ENCODE results near the gene TMEM45B.

Gene TMEM45B

GRCh38 chr11:129895126-129896041 lies 79.7 kb downstream of the TMEM45B start, which contains the start of gene NFRKB:
Gene NFRKB (minus strand): TSS chr11:129895578. CDS start chr11:129892849, 2,729 bp downstream.
- TF ChIP-seq ZBTB7A (IDR thresholded peaks at IDR 0.05; ENCODE audit: low read depth) (peak; percentile 80), TAF1 (IDR thresholded peaks at IDR 0.05; ENCODE audit: low read depth) (peak; percentile 70; the same call in 1 of the 2 replicates), EP300 (IDR thresholded peaks at IDR 0.05; ENCODE audit: borderline replicate concordance) (no peak), NFIC (IDR thresholded peaks at IDR 0.05) (no peak)
- TF ChIP-seq, protein P1, sequence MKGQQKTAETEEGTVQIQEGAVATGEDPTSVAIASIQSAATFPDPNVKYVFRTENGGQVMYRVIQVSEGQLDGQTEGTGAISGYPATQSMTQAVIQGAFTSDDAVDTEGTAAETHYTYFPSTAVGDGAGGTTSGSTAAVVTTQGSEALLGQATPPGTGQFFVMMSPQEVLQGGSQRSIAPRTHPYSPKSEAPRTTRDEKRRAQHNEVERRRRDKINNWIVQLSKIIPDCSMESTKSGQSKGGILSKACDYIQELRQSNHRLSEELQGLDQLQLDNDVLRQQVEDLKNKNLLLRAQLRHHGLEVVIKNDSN (IDR thresholded peaks at IDR 0.05) = no peak

DNA sequence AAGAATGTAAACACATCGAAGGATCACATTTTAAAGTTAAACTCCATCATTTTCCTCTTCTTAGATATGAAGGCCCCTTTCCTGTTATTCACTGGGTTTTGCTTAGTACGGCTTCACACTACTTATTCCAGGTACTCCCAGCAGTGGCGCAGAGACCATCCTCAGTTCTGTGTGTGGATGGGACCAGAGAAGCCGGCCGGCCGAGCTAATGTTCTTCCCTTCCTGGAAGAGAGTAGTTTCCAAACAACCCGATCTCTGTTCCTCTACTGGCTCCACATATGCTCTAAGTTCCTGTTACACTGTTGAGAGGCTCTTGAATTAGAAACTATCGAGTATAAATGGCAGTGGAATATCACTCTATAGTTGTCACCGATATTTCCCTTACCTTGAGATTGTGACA lies 80.4 kb downstream of the TMEM45B start:
- no peak for TF ChIP-seq EGR1 (IDR thresholded peaks at IDR 0.05)
- TF ChIP-seq, protein P2, sequence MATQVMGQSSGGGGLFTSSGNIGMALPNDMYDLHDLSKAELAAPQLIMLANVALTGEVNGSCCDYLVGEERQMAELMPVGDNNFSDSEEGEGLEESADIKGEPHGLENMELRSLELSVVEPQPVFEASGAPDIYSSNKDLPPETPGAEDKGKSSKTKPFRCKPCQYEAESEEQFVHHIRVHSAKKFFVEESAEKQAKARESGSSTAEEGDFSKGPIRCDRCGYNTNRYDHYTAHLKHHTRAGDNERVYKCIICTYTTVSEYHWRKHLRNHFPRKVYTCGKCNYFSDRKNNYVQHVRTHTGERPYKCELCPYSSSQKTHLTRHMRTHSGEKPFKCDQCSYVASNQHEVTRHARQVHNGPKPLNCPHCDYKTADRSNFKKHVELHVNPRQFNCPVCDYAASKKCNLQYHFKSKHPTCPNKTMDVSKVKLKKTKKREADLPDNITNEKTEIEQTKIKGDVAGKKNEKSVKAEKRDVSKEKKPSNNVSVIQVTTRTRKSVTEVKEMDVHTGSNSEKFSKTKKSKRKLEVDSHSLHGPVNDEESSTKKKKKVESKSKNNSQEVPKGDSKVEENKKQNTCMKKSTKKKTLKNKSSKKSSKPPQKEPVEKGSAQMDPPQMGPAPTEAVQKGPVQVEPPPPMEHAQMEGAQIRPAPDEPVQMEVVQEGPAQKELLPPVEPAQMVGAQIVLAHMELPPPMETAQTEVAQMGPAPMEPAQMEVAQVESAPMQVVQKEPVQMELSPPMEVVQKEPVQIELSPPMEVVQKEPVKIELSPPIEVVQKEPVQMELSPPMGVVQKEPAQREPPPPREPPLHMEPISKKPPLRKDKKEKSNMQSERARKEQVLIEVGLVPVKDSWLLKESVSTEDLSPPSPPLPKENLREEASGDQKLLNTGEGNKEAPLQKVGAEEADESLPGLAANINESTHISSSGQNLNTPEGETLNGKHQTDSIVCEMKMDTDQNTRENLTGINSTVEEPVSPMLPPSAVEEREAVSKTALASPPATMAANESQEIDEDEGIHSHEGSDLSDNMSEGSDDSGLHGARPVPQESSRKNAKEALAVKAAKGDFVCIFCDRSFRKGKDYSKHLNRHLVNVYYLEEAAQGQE (IDR thresholded peaks at IDR 0.05; ENCODE audit: low read depth) = no peak
- no peak for TF ChIP-seq EP300 (IDR thresholded peaks at IDR 0.05; ENCODE audit: borderline replicate concordance)
- TF ChIP-seq CREB1 (IDR thresholded peaks at IDR 0.05; ENCODE audit: low read depth) = no peak
- no peak for TF ChIP-seq NFIC (IDR thresholded peaks at IDR 0.05)
- TF ChIP-seq TAF1 (IDR thresholded peaks at IDR 0.05; ENCODE audit: low read depth) = no peak
- no peak for TF ChIP-seq ZBTB7A (IDR thresholded peaks at IDR 0.05; ENCODE audit: low read depth)
- TF ChIP-seq, protein P3, sequence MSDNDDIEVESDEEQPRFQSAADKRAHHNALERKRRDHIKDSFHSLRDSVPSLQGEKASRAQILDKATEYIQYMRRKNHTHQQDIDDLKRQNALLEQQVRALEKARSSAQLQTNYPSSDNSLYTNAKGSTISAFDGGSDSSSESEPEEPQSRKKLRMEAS (IDR thresholded peaks at IDR 0.05) = no peak

DNA sequence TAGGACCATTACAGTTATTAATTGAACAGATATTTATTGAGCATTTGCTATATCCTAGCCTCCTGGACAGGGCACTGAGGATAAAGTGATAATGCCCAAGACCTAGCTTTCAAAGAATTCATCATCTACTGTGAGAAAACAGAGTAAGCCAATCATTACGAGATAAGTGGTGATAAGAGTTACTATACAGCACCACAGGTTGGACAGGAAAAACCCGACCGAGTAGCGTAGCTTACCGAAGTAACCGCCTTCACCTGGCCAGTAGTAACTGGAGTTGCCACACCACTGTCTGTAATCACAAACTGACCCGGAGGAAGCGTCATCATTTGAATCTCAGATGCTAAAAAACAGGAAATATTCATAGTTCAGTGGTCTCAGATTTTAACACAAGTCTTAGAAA lies 89.8 kb downstream of the TMEM45B start:
- TF ChIP-seq, protein P3 (IDR thresholded peaks at IDR 0.05) = no peak
- no peak for TF ChIP-seq FOXM1 (IDR thresholded peaks at IDR 0.05; ENCODE audit: borderline replicate concordance, low read depth)
- no peak for TF ChIP-seq TCF12 (IDR thresholded peaks at IDR 0.05; ENCODE audit: low read depth)
- no peak for TF ChIP-seq CEBPB (IDR thresholded peaks at IDR 0.05)
- no peak for TF ChIP-seq TAF1 (IDR thresholded peaks at IDR 0.05; ENCODE audit: low read depth)
- no peak for TF ChIP-seq ZBTB7A (IDR thresholded peaks at IDR 0.05; ENCODE audit: low read depth)
- TF ChIP-seq EP300 (IDR thresholded peaks at IDR 0.05; ENCODE audit: borderline replicate concordance) = no peak
- no peak for TF ChIP-seq TEAD4 (IDR thresholded peaks at IDR 0.05)
- TF ChIP-seq NFIC (IDR thresholded peaks at IDR 0.05) = no peak
- TF ChIP-seq CREB1 (IDR thresholded peaks at IDR 0.05; ENCODE audit: low read depth) = no peak
- TF ChIP-seq EGR1 (IDR thresholded peaks at IDR 0.05) = no peak
- TF ChIP-seq, protein P2 (IDR thresholded peaks at IDR 0.05; ENCODE audit: low read depth) = no peak
- TF ChIP-seq RAD21 (IDR thresholded peaks at IDR 0.05; ENCODE audit: low read depth) = no peak
- TF ChIP-seq, protein P1 (IDR thresholded peaks at IDR 0.05) = no peak

Data from Ishikawa (cell line).